Activated T-helper 1 cell treated with anti-CD3 and anti-CD28 coated beads, Interleukin-2, amount 50 U/mL, for 16 hours (primary cell): ENCODE data around the gene CCDC80.
"Not testable (repeated sequence)": the region's sequence is repeated elsewhere in the genome, so short reads cannot be mapped to it uniquely, and the experiment has no call there.

Experiments used
- DNase-seq, 2 donors: peaks; one replicate each; pipeline ENCODE4 v3.0.0-alpha.2; 2020; ENCODE audit warnings: low read depth in 1 of 2, low spot score in 1 of 2

The CCDC80 gene

DNA sequence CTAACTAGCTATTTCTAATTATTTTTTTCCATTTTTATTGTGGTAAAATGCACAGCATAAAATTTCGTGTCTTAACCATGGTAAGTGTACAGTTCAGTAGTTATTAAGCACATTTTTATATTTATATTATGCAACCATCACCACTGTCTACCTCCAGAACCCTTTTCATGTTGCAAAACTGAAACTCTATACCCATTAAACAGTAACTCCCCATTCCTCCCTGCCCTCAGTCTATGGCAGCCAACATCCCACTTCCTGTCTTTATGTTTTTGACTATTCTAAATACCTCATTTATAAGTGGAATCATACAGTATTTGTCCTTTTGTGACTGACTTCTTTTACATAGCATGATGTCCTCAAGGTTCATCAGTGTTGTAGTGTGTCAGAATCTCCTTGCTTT is 53.6 kb downstream of the CCDC80 start:
- no peak for DNase-seq

DNA sequence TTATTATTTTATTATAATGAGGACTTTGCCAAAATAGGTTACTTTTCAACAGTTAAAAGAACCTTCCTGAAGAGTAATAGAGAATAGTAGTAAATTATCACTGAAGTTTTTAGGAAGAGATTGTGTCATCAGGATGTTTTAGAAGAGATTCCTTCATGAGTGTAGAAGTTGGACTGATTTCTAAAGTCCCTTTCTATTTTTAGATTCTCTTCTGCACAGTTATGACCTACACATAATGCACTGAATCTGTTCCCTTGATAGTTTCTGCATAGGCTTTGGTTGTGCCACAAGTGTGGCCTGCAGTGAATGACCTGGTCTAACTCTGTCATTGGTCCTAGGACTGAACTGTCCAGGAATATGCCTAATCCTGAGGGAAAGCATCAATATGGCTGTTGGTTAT is 55.2 kb downstream of the CCDC80 start:
- no peak for DNase-seq

DNA sequence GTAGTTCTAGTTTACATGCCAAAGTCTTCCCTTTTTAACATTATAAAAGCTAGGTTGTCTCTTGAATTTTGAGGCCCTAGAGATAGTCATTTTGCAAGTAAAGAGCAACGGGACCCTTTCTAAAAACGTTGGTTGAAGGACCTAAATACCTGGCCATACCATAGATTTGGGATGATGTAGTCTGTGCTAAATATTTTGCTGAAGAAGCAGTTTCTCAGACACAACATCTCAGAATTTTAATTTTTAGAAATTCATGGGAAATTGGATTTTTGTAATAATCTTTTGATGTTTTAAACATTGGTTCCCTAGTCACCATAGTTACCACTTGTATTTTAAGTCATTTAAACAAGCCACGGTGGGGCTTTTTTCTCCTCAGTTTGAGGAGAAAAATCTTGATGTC is 57.8 kb downstream of the CCDC80 start:
- no peak for DNase-seq

DNA sequence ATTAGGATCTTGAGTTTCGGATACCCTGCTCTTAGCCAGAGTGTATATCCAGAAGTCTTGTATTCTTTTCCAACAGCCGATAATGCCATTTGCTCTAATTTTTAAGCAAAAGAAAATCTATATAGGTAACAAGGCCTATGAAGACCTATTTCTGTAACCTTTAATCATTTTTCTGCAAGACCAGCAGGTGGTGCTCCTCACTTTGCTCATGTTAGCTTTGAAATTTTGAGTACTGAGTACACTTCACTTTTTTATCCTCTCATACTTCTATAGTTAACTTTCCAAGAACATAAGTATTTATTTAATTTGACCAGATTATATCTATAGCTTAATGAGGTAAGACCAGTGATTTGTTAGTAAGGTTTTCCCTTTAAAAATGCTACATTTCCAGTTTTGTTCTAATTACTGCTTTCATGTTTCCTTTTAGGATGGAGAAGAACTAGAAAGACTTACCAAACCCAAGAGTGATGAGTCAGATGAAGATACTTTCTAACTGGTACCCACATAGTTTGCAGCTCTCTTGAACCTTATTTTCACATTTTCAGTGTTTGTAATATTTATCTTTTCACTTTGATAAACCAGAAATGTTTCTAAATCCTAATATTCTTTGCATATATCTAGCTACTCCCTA is 58.6 kb downstream of the CCDC80 start:
- no peak for DNase-seq

DNA sequence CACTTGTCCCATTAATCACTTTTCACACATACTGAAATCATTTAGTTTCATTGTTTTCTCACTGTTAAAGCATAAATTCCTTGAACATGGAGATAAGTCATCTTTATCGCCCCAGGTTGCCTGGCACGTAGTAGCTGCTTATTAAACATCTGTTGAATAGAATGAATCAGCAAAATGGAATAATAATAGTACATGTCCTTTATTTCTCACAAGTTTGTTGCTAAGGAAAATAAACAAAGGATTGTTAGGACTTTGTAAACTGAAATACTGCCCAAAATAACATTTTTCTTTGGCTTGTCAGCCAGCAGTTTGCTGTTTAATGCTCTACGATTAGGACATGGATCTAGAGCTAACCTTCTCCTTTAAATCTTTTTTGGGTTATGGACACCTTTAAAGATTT is 61.2 kb downstream of the CCDC80 start:
- DNase-seq, result no peak

DNA sequence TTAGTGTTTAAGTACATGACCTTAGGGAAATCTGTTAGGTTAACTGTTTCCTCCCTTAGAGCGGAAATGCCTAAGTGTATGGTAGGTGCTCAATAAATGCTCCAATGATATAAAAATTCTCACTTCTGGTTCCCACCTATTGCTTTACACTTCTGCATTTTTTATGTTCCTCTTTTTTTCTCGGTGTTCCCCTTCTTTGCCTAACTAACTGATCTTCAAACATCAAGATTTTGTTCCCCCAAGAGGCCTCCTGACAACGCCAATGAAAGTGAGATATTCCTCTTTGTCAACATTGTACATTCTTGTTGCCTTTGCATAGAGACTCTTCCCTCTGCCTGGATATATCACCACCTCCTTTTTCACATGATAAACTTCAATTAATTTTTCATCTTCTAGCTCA is 61.7 kb downstream of the CCDC80 start:
- no peak for DNase-seq

DNA sequence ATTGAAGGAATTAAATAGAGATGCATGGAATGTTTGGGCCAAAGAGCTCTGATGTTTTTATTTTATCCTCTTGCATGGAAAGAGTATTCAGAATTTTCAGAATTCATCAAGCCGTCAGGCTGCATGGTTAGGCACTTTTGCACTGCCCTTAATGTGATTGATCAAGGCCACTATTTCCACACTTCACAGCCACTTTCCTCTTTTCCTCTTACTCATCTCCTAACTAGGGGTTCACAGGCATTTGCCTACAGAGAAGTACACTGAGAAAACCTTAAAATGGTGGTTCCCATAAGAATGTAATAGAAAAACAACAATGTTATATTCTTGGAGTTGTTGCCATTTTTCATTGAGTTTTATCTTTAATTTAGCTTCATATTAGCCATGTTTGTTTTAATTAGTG is 68.2 kb downstream of the CCDC80 start:
- DNase-seq, result no peak

DNA sequence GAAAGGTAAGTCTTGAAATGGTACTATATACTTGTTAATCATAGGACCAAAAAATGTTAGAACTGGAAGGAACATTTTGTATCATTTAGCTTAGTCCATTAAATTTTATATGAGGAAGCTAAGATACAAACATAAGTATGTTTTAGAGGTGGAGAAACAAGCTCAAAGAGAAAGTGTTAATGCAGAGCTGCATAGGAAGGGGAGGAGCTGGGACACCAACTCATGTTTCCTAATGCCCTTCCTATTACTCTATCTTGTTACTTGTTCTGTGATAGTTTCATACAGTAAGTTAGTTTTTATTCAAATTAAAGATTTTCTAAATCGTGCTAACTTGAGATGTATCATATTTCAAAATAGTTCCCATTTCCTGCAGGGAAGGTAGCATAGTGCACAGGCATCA is 71.7 kb downstream of the CCDC80 start:
- no peak for DNase-seq

DNA sequence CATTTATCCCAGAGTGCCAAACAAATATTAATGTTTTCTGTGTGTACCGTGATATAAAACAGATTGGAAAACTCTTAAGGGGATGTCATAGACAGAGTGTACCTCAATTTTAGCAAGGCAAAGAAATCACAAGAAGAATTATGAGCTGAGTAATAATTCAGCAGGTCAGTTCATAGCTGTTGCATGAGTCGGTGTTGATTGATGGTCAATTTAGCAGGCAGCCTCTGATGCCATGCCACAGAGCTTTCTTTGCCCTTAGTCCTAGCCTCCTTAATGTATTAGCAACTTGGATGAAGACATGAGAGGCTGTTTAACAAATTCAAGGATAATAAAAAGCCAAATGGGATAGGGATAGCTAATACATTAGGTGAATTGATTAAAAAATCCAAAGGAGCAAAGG is 72.3 kb downstream of the CCDC80 start:
- DNase-seq, result no peak

DNA sequence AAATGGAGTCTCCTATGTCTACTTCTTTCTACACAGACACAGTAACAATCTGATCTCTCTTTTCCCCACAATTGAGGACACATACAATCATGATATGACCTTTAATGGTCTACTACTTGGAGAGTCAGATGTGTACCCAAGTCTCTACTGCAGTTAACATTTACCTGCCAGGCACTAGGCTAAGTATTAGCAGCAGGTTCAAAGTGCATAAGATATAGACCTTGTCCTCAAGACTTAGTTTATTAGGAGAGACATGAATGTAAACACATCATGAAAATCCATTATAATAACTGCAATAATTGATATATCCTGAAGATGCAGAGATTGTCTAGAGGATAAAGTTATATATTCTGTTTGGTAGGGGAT is 76.0 kb downstream of the CCDC80 start:
- no peak for DNase-seq

DNA sequence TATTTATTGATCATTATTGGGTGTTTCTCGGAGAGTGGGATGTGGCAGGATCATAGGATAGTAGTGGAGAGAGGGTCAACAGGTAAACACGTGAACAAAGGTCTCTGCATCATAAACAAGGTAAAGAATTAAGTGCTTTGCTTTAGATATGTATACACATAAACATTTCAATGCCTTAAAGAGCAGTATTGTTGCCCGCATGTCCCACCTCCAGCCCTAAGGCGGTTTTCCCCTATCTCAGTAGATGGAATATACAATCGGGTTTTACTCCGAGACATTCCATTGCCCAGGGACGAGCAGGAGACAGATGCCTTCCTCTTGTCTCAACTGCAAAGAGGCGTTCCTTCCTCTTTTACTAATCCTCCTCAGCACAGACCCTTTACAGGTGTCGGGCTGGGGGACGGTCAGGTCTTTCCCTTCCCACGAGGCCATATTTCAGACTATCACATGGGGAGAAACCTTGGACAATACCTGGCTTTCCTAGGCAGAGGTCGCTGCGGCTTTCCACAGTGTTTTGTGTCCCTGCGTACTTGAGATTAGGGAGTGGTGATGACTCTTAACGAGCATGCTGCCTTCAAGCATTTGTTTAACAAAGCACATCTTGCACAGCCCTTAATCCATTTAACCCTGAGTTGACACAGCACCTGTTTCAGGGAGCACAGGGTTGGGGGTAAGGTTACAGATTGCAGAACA is 76.5 kb downstream of the CCDC80 start:
- not testable (repeated sequence) for DNase-seq

DNA sequence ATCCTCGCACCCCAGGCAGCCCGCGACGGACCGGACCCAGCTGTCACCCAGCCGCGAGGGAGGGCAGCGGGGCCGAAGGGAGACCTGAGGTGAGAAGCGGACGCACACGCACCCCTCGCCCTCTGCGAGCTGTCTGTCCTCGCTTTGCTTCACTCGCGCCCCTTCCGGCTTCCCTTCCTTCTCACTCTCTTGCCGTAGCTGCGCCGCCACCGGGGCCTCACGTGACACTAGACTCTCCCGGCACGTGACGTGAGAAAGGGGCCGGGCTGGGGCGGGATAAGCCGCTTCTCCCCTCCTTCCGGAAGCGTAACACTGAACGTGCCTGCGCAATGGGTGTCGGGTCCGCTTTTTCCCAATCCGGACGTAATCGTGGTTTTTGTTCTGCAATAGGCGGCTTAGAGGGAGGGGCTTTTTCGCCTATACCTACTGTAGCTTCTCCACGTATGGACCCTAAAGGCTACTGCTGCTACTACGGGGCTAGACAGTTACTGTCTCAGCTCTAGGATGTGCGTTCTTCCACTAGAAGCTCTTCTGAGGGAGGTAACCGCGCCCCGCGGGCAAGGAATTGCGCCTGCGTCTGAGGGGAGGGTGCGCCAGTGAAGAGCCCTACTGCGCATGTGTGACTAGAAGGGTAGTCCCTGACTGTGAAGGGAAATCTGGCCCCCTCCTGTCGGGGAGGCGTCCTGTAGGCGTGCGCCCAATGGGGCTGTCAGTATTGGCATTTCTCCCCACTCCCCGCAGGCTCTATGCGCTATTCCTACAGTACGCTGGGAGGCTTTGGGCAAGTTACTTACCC is 79.0 kb downstream of the CCDC80 start, which contains the start of the genes ATG3 and SLC35A5:
Gene ATG3, minus strand, starts transcription at position 229 of the 796 bp plus-strand sequence. CDS start 434 bp downstream, outside the sequence.
Gene SLC35A5, plus strand, starts transcription at position 312 of the 796 bp plus-strand sequence. CDS start 1,359 bp downstream, outside the sequence.
- DNase-seq, result peak; percentile 97 to 99

DNA sequence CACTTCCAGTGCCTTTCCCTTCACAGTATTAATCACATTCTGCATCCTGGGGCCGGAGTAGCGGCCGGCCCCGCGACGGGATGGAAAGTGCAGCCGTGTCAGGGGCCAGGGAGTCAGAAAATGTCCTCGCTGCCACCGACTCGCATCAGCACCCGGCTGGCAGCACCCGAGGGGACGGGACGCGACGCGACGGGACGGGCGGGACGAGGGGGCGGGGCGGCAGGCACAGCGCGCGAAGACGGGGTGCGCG is 79.5 kb downstream of the CCDC80 start:
- no peak for DNase-seq

DNA sequence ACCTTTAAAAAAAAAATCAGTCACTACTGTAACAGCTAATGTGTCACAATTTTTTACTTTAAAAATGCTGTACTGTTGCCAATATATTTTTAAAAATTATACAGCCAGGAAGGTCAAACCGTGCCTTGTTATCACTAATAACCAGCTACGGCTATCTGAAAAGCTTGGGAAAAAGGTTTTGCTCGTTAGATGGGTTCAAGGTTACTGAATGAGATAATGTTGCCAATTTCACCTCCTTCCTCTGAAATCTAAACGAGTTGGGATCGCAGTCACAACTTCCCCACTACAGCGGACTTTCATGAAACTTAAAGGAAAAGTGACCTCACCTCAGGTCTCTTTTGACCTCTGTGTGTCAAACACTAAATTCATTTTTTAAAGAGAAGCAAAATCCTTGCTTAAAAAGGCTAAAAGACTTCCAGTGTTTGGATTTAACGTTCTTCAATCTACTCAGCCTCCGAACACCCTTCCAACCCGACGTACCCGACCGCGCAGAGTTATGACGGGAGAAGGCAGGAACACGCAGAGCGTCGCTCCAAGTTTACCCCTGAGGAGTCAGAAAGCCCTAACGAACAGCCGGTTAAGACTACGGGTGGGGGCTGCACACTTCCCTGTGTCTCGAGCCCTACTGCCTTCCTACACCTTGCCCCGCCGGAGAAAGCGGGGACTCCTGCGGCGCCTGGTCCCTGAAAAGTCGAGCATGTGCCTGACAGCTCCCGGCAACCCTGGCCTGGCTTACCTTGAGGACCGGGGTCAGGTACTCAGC is 80.0 kb downstream of the CCDC80 start:
- peak; percentile 19 to 32 for DNase-seq

DNA sequence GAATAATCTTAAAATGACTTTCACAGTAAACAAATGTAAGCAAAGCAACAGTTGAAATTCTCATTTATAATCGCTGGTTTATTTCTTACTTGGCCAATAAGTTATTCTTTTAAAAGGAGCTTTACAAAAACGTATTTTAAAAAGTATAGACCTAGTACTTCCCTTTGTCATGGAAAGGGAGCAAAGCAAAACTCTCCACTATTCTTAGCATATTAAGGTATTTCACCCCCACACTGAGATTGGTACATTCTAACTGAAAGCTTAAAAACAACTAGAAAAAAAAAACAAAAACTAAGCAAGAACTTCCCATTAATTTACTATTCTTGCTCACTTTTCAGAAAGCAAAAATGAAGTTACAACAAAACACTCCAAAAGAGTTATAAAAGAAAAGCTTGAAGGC is 80.6 kb downstream of the CCDC80 start:
- DNase-seq, result no peak

DNA sequence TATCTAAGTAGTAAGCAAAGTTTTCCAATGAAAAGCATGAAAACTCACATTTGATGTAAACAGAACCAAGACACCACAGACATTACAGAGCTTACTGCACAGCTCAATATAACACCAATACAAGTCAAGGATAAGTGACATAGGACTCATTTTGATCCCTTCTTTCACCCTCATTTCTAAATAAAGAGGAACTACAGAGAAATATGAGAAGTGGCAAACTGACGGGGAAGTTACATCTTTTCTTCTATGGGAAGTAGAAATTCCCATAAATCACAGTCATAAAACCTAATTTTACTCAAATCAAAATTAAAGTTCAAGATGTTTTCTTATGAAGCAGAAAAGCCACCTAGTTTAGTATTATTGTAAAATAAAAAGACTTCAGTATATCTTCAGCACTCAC is 83.0 kb downstream of the CCDC80 start:
- no peak for DNase-seq

DNA sequence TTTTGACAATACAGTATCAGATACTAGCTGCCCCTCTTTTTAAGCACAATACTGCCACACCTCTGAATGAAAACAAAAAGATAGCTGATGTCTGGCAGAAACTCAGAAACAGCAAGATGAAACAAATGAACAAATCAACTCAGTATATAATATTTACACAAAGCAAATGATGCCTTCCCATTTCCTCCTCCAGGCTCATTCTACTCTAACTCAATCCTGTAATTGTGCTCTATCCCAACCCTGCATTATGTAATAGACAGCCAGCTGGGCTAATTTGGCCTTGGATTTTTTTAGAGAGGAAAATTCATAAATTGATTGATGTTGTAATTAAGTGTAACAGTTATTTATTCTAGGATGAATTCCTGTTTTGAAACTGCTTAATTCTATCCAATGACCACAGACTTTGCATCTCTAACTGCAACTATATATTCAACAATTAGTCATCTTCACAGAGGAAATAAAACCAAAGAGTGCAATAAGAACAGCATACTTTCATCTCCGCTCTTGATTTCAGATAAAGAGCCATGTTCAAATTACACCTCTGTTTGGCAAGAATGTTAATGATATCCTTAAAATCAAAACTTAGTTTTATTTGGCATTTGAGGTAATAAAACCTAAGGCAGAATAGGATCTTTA is 85.3 kb downstream of the CCDC80 start:
- no peak for DNase-seq

DNA sequence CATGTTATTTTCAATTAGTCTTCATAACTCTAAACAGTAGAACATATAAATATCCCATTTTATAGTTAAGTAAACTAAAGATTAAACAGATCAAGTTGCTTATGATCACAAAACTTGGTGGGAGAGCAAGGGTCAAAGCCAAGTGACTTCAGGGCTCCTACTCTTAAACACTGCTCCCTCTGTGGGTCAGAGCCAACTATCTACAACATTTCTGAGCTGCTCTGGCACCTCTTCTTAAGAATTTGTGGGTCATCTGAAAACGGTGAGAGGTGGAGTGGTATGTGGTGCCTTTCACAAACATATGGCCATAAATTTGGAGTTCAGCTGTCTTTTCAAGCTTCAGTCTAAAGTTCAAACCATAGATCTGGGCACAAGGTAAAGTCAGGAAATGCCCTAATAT is 90.1 kb downstream of the CCDC80 start:
- no peak for DNase-seq
